Osteoblast (primary cell): Measurements from ENCODE around the gene TCF19. TPM values are rescaled to one million over a fixed set of nuclear protein-coding genes. Genes with fewer than 3 reads are reported as not detected.

Source experiments
- DNase-seq: peaks from one replicate; pipeline ENCODE4 v3.0.0; 2011; ENCODE audit warnings: low spot score, mixed read lengths; ENCODE audit not compliant: insufficient read length; ENCODE audit errors: missing footprints
- H2AFZ ChIP-seq: 2 replicates; pipeline ENCODE4 v1.6.0; 2011; ENCODE audit warnings: mild to moderate bottlenecking, low read length
- H3K27ac ChIP-seq: 2 replicates; pipeline ENCODE4 v1.5.1; 2011; ENCODE audit warnings: mild to moderate bottlenecking, low read depth, low read length, moderate library complexity
- H3K27me3 ChIP-seq: 2 replicates; pipeline ENCODE4 v1.6.0; 2012; ENCODE audit warnings: mild to moderate bottlenecking, control low read depth, inconsistent platforms, low read length, moderate library complexity; ENCODE audit not compliant: insufficient read depth
- H3K36me3 ChIP-seq: 2 replicates; pipeline ENCODE4 v1.5.1; 2011; ENCODE audit warnings: mild to moderate bottlenecking, low read length, control low read depth, moderate library complexity; ENCODE audit not compliant: insufficient read depth
- H3K4me1 ChIP-seq: 2 replicates; pipeline ENCODE4 v1.5.1; 2011; ENCODE audit warnings: mild to moderate bottlenecking, low read length, control low read depth, moderate library complexity; ENCODE audit not compliant: insufficient read depth
- H3K4me2 ChIP-seq: 2 replicates; pipeline ENCODE4 v1.6.0; 2011; ENCODE audit warnings: mild to moderate bottlenecking, low read length; ENCODE audit not compliant: insufficient read depth
- H3K4me3 ChIP-seq: fragments of 200-600 bp; sonication (generic); 3 replicates; pipeline ENCODE4 v1.5.1; 2012; ENCODE audit warnings: mild to moderate bottlenecking, low read length, inconsistent platforms; ENCODE audit not compliant: insufficient read depth
- H3K79me2 ChIP-seq: 2 replicates; pipeline ENCODE4 v1.6.0; 2012; ENCODE audit warnings: mild to moderate bottlenecking, low read length, control low read depth, inconsistent platforms; ENCODE audit not compliant: insufficient read depth
- H3K9me3 ChIP-seq: 2 replicates; pipeline ENCODE4 v1.5.1; 2011; ENCODE audit warnings: low read depth, low read length, control low read depth
- H4K20me1 ChIP-seq: 2 replicates; pipeline ENCODE4 v1.6.0; 2012; ENCODE audit warnings: mild to moderate bottlenecking, low read length, control low read depth; ENCODE audit not compliant: insufficient read depth
- CTCF ChIP-seq: IDR thresholded peaks from 2 replicates; pipeline ENCODE4 v1.5.1; 2011; ENCODE audit warnings: mild to moderate bottlenecking, low read depth, low read length, moderate library complexity; ENCODE audit errors: extremely low read depth
- total RNA-seq: library from RNA; depleted of rRNA; stranded (reverse); fragments of >200 nt; gene quantifications from 2 replicates; pipeline ENCODE4 v1.2.3, GENCODE V29; 2012

The TCF19 gene
- total RNA-seq, 1 donor: 5.8 TPM

GRCh38 chr6:31130751-31131150 lies 27.6 kb upstream of the TCF19 start:
- Histone ChIP-seq H3K9me3 (no peaks in the 10 kb centered on the region), H3K36me3 (no peaks in the 10 kb centered on the region), H3K27ac (no peak overlapping the region), H3K4me1 (peaks cover 8% of the 10 kb centered on the region), H2AFZ (no peak overlapping the region), H3K4me2 (no peak overlapping the region), H3K4me3 (no peak overlapping the region), H3K79me2 (no peaks in the 10 kb centered on the region), H4K20me1 (no peaks in the 10 kb centered on the region), H3K27me3 (peaks cover 23% of the 10 kb centered on the region)
- DNase-seq: no peak
- TF ChIP-seq CTCF: no peak

- peaks cover under 1% of the 10 kb centered on the region for H3K4me1 ChIP-seq
- no peaks in the 10 kb centered on the region for H4K20me1 ChIP-seq
- DNase-seq: peak; percentile 17
- H2AFZ ChIP-seq: no peak overlapping the region
- H3K9me3 ChIP-seq: no peaks in the 10 kb centered on the region
- no peak overlapping the region for H3K4me2 ChIP-seq
- H3K4me3 ChIP-seq: no peak overlapping the region
- no peaks in the 10 kb centered on the region for H3K36me3 ChIP-seq
- H3K27me3 ChIP-seq: peaks cover 23% of the 10 kb centered on the region
- no peak for TF ChIP-seq CTCF
- H3K79me2 ChIP-seq: no peaks in the 10 kb centered on the region
- H3K27ac ChIP-seq: no peak overlapping the region
Measured at GRCh38 chr6:31131595-31131994, 26.8 kb upstream of the TCF19 start.

GRCh38 chr6:31132806-31133205 lies 25.6 kb upstream of the TCF19 start:
- Histone ChIP-seq H3K4me3 (no peak overlapping the region), H3K27ac (no peak overlapping the region), H3K79me2 (no peaks in the 10 kb centered on the region), H2AFZ (no peak overlapping the region), H3K4me2 (no peak overlapping the region), H3K9me3 (no peaks in the 10 kb centered on the region), H4K20me1 (no peaks in the 10 kb centered on the region), H3K36me3 (no peaks in the 10 kb centered on the region), H3K27me3 (peaks cover 18% of the 10 kb centered on the region), H3K4me1 (peaks cover 3% of the 10 kb centered on the region)
- peak; percentile 15 for DNase-seq
- no peak for TF ChIP-seq CTCF

- TF ChIP-seq CTCF: no peak
- no peak for DNase-seq
- H4K20me1 ChIP-seq: no peaks in the 10 kb centered on the region
- no peaks in the 10 kb centered on the region for H3K79me2 ChIP-seq
- H3K27me3 ChIP-seq: no peaks in the 10 kb centered on the region
- H3K36me3 ChIP-seq: no peaks in the 10 kb centered on the region
- no peak overlapping the region for H2AFZ ChIP-seq
- H3K27ac ChIP-seq: no peak overlapping the region
- H3K9me3 ChIP-seq: no peaks in the 10 kb centered on the region
- no peak overlapping the region for H3K4me2 ChIP-seq
- peaks cover 7% of the 10 kb centered on the region for H3K4me1 ChIP-seq
- H3K4me3 ChIP-seq: no peak overlapping the region
Measured at GRCh38 chr6:31135710-31136109, 22.7 kb upstream of the TCF19 start.
